RPMI7951 (cell line): Measurements from ENCODE around the gene TRAPPC3L. TPM values are rescaled to one million over a fixed set of nuclear protein-coding genes. Genes with fewer than 3 reads are reported as not detected.

ENCODE experiments used
- DNase-seq: peaks from one replicate; pipeline ENCODE4 v3.0.0-alpha.2; 2012; ENCODE audit warnings: low read depth
- total RNA-seq: library from RNA; depleted of rRNA; stranded (reverse); fragments of >200 nt; shearing (Covaris generic); gene quantifications from 2 replicates; pipeline ENCODE4 v1.2.3, GENCODE V29; 2014

Gene TRAPPC3L
- total RNA-seq, 1 experiment from 2014 or later, result not detected

- DNase-seq, result peak; percentile 94
These were observed 12.4 kb upstream of the TRAPPC3L start for GRCh38 chr6:116557893-116558292.

- DNase-seq, result no peak
These were observed 11.4 kb upstream of the TRAPPC3L start for GRCh38 chr6:116556814-116557415.

GRCh38 chr6:116556065-116556464 is 10.6 kb upstream of the TRAPPC3L start:
- DNase-seq, result peak; percentile 55

- no peak for DNase-seq
These were observed 8.0 kb upstream of the TRAPPC3L start, which contains the start of gene CALHM4 for GRCh38 chr6:116553451-116553850. CALHM4 (plus strand) TSS chr6:116553751; CDS start chr6:116553794, 43 bp downstream.

GRCh38 chr6:116550796-116551195 is 5.3 kb upstream of the TRAPPC3L start:
- DNase-seq, result no peak

- DNase-seq, result no peak
These were observed 1.9 kb upstream of the TRAPPC3L start for GRCh38 chr6:116547358-116547757.

- DNase-seq, result no peak
These were observed 2.3 kb downstream of the TRAPPC3L start for GRCh38 chr6:116543149-116543548.

- no peak for DNase-seq
These were observed 3.1 kb downstream of the TRAPPC3L start for GRCh38 chr6:116542426-116542825.

- peak; percentile 67 for DNase-seq
These were observed 9.3 kb downstream of the TRAPPC3L start for GRCh38 chr6:116536216-116536621.

- DNase-seq, result no peak
These were observed 10.4 kb downstream of the TRAPPC3L start for GRCh38 chr6:116535109-116535508.

GRCh38 chr6:116533233-116533957 is 12.1 kb downstream of the TRAPPC3L start:
- no peak for DNase-seq

- DNase-seq, result peak; percentile 68
These were observed 13.6 kb downstream of the TRAPPC3L start for GRCh38 chr6:116531675-116532570.

- no peak for DNase-seq
These were observed 15.0 kb downstream of the TRAPPC3L start for GRCh38 chr6:116530436-116530835.

- no peak for DNase-seq
These were observed 15.8 kb downstream of the TRAPPC3L start for GRCh38 chr6:116529466-116530290.

GRCh38 chr6:116528780-116529179 is 16.7 kb downstream of the TRAPPC3L start:
- peak; percentile 40 for DNase-seq

- DNase-seq, result no peak
These were observed 17.4 kb downstream of the TRAPPC3L start for GRCh38 chr6:116528133-116528532.

- no peak for DNase-seq
These were observed 21.2 kb downstream of the TRAPPC3L start for GRCh38 chr6:116524236-116524635.

GRCh38 chr6:116522896-116523295 is 22.6 kb downstream of the TRAPPC3L start:
- no peak for DNase-seq

- DNase-seq, result no peak
These were observed 26.7 kb downstream of the TRAPPC3L start for GRCh38 chr6:116518621-116519368.

GRCh38 chr6:116515141-116515540 is 30.3 kb downstream of the TRAPPC3L start:
- no peak for DNase-seq

GRCh38 chr6:116514111-116514510 is 31.4 kb downstream of the TRAPPC3L start:
- no peak for DNase-seq
